Measurements from ENCODE around the gene PSORS1C2. TPM values are rescaled to one million over a fixed set of nuclear protein-coding genes. Genes with fewer than 3 reads are reported as not detected.
"Not testable (repeated sequence)": the region's sequence is repeated elsewhere in the genome, so short reads cannot be mapped to it uniquely, and the experiment has no call there.

PSORS1C2 gene
- total and polyA plus RNA-seq, 2 experiments from 2014 or later = not detected

GRCh38 chr6:31170987-31171671 is 32.3 kb upstream of the PSORS1C2 start:
- H3K9me3 ChIP-seq (ENCODE audit: low read depth) = no peaks in the 10 kb centered on the region
- H3K9me2 ChIP-seq (replicated peaks; ENCODE audit: insufficient read depth) = no peaks in the 10 kb centered on the region
- no peak for TF ChIP-seq CTCF (IDR thresholded peaks at IDR 0.05; ENCODE audit: poor library complexity)
- no peak for TF ChIP-seq EZH2phosphoT487 (IDR thresholded peaks at IDR 0.05; ENCODE audit: low read depth, severe bottlenecking, unreplicated experiment)
- TF ChIP-seq EZH2 (IDR thresholded peaks at IDR 0.05; ENCODE audit: borderline replicate concordance) = no peak
- DNase-seq (ENCODE audit: low spot score) = no peak
- H2AFZ ChIP-seq = no peak overlapping the region
- no peak overlapping the region for H3K27ac ChIP-seq
- peaks cover 8% of the 10 kb centered on the region for H3K27me3 ChIP-seq
- H4K20me1 ChIP-seq (ENCODE audit: insufficient read depth, poor library complexity, severe bottlenecking) = no peaks in the 10 kb centered on the region
- no peaks in the 10 kb centered on the region for H3K4me1 ChIP-seq (ENCODE audit: insufficient read depth)
- no peak overlapping the region for H3K4me3 ChIP-seq
- no peaks in the 10 kb centered on the region for H3K36me3 ChIP-seq (replicated peaks; ENCODE audit: insufficient read depth, low read depth)
- no peaks in the 10 kb centered on the region for H3K79me2 ChIP-seq
- 95% methylated on average over 6 of the region's 10 CpGs for WGBS (ENCODE audit: low lambda C conversion rate, missing lambda C conversion rate)
- H3K4me2 ChIP-seq = no peak overlapping the region

GRCh38 chr6:31170600-31170881 is 31.7 kb upstream of the PSORS1C2 start, which contains the start of gene POU5F1:
Gene POU5F1, minus strand, starts transcription at chr6:31170682. Its CDS starts 62 bp downstream, at chr6:31170620.
- no peaks in the 10 kb centered on the region for H3K79me2 ChIP-seq
- no peaks in the 10 kb centered on the region for H3K4me1 ChIP-seq (ENCODE audit: insufficient read depth)
- H3K27me3 ChIP-seq = peaks cover 8% of the 10 kb centered on the region
- WGBS (ENCODE audit: low lambda C conversion rate, missing lambda C conversion rate) = 58% methylated on average over 4 of the region's 9 CpGs
- no peak within 1 kb of the TSS for H3K27ac ChIP-seq
- H3K9me3 ChIP-seq (ENCODE audit: low read depth) = no peaks in the 10 kb centered on the region
- no peak within 1 kb of the TSS for H3K4me3 ChIP-seq
- no peak for DNase-seq (ENCODE audit: low spot score)
- no peak within 1 kb of the TSS for H2AFZ ChIP-seq
- TF ChIP-seq CTCF (IDR thresholded peaks at IDR 0.05; ENCODE audit: poor library complexity) (no peak), EZH2phosphoT487 (IDR thresholded peaks at IDR 0.05; ENCODE audit: low read depth, severe bottlenecking, unreplicated experiment) (no peak), EZH2 (IDR thresholded peaks at IDR 0.05; ENCODE audit: borderline replicate concordance) (no peak)
- no peaks in the 10 kb centered on the region for H3K36me3 ChIP-seq (replicated peaks; ENCODE audit: insufficient read depth, low read depth)
- H3K4me2 ChIP-seq = no peak within 1 kb of the TSS
- H4K20me1 ChIP-seq (ENCODE audit: insufficient read depth, poor library complexity, severe bottlenecking) = no peaks in the 10 kb centered on the region
- no peaks in the 10 kb centered on the region for H3K9me2 ChIP-seq (replicated peaks; ENCODE audit: insufficient read depth)

DNA sequence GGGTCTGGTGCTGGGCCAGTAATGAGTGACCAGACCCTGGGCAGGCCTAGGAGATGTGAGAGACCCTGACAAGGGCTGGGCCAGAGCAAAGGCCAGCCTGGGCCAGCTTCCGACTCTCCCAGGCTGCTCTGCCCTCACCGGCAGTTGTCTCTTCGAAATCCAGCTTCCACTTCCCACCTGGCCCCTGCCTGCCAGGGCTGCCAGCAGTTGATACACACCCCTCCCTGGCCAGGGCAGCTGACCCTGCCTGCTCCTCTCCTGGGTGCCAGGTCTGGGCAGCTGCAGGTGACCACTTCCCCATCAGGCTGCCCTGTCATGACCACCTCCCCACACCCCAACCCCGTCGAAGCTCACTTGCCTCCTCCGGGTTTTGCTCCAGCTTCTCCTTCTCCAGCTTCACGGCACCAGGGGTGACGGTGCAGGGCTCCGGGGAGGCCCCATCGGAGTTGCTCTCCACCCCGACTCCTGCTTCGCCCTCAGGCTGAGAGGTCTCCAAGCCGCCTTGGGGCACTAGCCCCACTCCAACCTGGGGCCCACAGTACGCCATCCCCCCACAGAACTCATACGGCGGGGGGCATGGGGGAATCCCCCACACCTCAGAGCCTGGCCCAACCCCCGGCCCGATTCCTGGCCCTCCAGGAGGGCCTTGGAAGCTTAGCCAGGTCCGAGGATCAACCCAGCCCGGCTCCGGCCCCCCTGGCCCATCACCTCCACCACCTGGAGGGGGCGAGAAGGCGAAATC is 31.2 kb upstream of the PSORS1C2 start:
- not testable (repeated sequence) for H2AFZ ChIP-seq; H3K79me2 ChIP-seq; H3K4me2 ChIP-seq; H3K9me3 ChIP-seq (ENCODE audit: low read depth); H3K9me2 ChIP-seq (replicated peaks; ENCODE audit: insufficient read depth); H3K36me3 ChIP-seq (replicated peaks; ENCODE audit: insufficient read depth, low read depth); H4K20me1 ChIP-seq (ENCODE audit: insufficient read depth, poor library complexity, severe bottlenecking); DNase-seq (ENCODE audit: low spot score); H3K4me1 ChIP-seq (ENCODE audit: insufficient read depth); H3K4me3 ChIP-seq; H3K27me3 ChIP-seq; H3K27ac ChIP-seq
- 47% methylated on average over 16 of the region's 23 CpGs for WGBS (ENCODE audit: low lambda C conversion rate, missing lambda C conversion rate)

DNA sequence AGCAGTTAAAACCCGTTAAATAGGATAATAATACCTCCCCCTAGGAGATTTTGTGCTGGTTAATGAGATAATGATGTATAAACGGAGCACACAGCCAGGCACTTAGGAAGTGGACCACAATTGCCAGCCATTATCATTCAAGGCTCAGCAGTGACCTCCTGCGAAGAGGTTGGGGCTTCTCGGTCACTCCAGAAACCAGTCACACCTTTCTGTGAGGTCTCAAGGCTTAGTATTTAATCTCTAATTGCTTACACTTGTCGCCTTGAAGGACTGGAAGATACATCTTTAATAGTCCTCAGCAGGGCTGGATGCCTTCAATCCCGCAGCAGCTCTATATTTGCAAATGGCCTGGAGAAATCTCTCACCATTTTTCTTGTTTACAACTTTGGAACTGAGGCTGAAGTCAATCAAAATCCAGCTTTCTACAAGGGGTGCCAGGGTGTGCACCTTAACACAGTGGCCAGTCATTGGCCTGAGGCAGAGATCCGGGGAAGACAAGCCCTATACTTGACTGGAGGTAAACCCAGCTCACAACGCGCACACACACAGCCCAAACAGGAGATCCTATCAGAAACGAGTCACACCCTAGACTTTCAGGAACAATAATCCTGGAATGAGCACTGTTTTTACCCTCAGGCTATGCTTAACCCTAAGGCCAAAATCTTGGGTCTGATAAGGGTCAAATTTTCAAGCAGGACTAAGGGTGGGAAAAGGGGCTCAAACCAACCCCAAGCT is 30.4 kb upstream of the PSORS1C2 start:
- TF ChIP-seq EZH2 (IDR thresholded peaks at IDR 0.05; ENCODE audit: borderline replicate concordance) (no peak), CTCF (IDR thresholded peaks at IDR 0.05; ENCODE audit: poor library complexity) (no peak), EZH2phosphoT487 (IDR thresholded peaks at IDR 0.05; ENCODE audit: low read depth, severe bottlenecking, unreplicated experiment) (no peak)
- WGBS (ENCODE audit: low lambda C conversion rate, missing lambda C conversion rate) = 44% methylated on average over 10 of the region's 10 CpGs
- no peak overlapping the region for H3K4me3 ChIP-seq
- no peaks in the 10 kb centered on the region for H3K9me2 ChIP-seq (replicated peaks; ENCODE audit: insufficient read depth)
- DNase-seq (ENCODE audit: low spot score) = no peak
- no peaks in the 10 kb centered on the region for H3K36me3 ChIP-seq (replicated peaks; ENCODE audit: insufficient read depth, low read depth)
- no peaks in the 10 kb centered on the region for H3K4me1 ChIP-seq (ENCODE audit: insufficient read depth)
- no peaks in the 10 kb centered on the region for H4K20me1 ChIP-seq (ENCODE audit: insufficient read depth, poor library complexity, severe bottlenecking)
- no peaks in the 10 kb centered on the region for H3K79me2 ChIP-seq
- peaks cover 8% of the 10 kb centered on the region for H3K27me3 ChIP-seq
- no peaks in the 10 kb centered on the region for H3K9me3 ChIP-seq (ENCODE audit: low read depth)
- no peak overlapping the region for H3K27ac ChIP-seq
- H3K4me2 ChIP-seq = no peak overlapping the region
- no peak overlapping the region for H2AFZ ChIP-seq

Measured in hepatocyte (in vitro differentiated cells).